ENCODE measurements around the gene RPS6KA5. TPM values are rescaled to one million over a fixed set of nuclear protein-coding genes. Genes with fewer than 3 reads are reported as not detected.

RPS6KA5 gene
- total RNA-seq, 1 experiment from 2014 or later = 11.0 TPM

- Histone ChIP-seq H3K27me3 (no peaks in the 10 kb centered on the region), H3K4me3 (no peak overlapping the region), H3K36me3 (no peaks in the 10 kb centered on the region), H3K27ac (no peak overlapping the region), H3K4me1 (no peaks in the 10 kb centered on the region), H3K9me3 (replicated peaks) (no peaks in the 10 kb centered on the region)
- DNase-seq = no peak
Measured at GRCh38 chr14:91084516-91084915, 24.1 kb upstream of the RPS6KA5 start.

- H3K27me3 ChIP-seq = no peaks in the 10 kb centered on the region
- DNase-seq = no peak
Measured at GRCh38 chr14:91082282-91082681, 21.8 kb upstream of the RPS6KA5 start.

GRCh38 chr14:91080071-91080470 lies 19.6 kb upstream of the RPS6KA5 start:
- Histone ChIP-seq H3K4me3 (no peak overlapping the region), H3K4me1 (no peaks in the 10 kb centered on the region), H3K36me3 (no peaks in the 10 kb centered on the region), H3K9me3 (replicated peaks) (no peaks in the 10 kb centered on the region), H3K27me3 (no peaks in the 10 kb centered on the region), H3K27ac (no peak overlapping the region)
- no peak for DNase-seq

More at GRCh38 chr14:91082282-91082681, 21.8 kb upstream of the RPS6KA5 start:
- H3K4me1 ChIP-seq = no peaks in the 10 kb centered on the region
- H3K4me3 ChIP-seq = no peak overlapping the region
- no peaks in the 10 kb centered on the region for H3K9me3 ChIP-seq (replicated peaks)
- no peak overlapping the region for H3K27ac ChIP-seq
- no peaks in the 10 kb centered on the region for H3K36me3 ChIP-seq

DNA sequence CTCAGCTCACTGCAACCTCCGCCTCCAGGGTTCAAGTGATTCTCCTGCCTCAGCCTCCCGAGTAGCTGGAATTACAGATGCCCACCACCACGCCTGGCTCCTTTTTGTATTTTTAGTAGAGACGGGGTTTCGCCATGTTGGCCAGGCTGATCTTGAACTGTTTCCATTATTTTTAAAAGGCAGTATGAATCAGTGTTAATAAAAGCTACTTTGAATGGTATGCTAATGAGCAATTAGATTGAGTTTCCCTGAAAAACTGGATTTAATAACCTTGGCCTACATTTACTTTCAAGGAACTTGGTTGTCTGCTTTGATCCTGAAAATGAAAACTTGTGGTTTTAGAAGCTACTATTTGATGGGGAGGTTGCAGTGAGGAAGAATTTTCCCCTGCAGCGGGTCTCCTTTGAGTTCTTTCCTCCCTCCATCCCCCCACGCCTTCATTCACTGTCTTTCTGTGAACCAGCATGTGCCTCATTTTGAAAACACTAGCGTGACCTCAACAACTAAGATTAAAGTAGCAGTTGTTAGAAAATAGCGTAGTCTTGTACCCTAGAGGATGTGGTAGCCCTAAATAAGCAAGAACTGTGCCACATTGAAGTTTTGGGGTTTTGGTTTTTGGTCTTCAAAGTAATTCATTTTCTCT lies 17.8 kb upstream of the RPS6KA5 start:
- Histone ChIP-seq H3K36me3 (no peaks in the 10 kb centered on the region), H3K4me3 (no peak overlapping the region), H3K4me1 (no peaks in the 10 kb centered on the region), H3K9me3 (replicated peaks) (no peaks in the 10 kb centered on the region), H3K27ac (no peak overlapping the region), H3K27me3 (no peaks in the 10 kb centered on the region)
- no peak for DNase-seq

DNA sequence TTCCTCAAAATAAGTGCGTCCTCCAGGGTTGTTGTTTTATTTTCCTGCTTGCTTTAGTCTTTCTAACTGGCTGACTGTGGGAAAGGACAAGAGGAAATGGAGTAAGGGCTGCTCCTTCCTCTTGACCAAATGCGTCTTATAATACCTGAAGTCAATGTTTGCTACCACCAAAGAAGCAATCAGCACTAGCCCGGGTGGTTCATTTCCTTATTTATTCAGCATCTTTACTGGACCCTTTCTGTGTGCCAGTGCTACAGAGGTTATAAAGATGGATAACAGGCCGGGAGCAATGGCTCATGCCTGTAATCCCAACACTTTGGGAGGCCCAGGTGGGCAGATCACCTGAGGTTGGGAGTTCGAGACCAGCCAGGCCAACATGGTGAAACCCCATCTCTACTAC lies 15.1 kb upstream of the RPS6KA5 start:
- DNase-seq = no peak
- Histone ChIP-seq H3K36me3 (no peaks in the 10 kb centered on the region), H3K27ac (no peak overlapping the region), H3K4me3 (no peak overlapping the region), H3K27me3 (no peaks in the 10 kb centered on the region), H3K4me1 (no peaks in the 10 kb centered on the region), H3K9me3 (replicated peaks) (no peaks in the 10 kb centered on the region)

DNA sequence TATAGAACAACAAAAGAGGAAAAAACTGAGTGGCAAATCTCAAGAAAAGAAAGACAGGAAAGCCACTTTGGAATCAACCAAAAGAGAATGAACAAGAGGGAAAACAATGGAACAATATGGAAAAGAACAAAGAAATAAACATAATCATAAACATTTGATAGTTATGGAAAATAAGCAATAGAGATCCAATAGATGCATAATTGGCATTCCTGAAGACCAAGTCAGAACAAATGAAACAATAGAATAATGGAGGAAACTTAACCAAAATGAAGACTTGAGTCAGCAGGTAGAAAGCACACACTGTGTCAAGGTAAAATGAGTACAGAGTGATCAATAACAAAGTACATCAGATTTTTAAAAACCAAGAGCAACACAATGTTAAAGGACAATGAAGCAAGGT lies 10.1 kb upstream of the RPS6KA5 start:
- no peaks in the 10 kb centered on the region for H3K36me3 ChIP-seq
- no peak for DNase-seq
- H3K27ac ChIP-seq = no peak overlapping the region
- H3K4me3 ChIP-seq = no peak overlapping the region
- 0 out of 2 replicates have a peak, but pooled peaks cover 3% of the 10 kb centered on the region for H3K9me3 ChIP-seq (replicated peaks)
- H3K27me3 ChIP-seq = no peaks in the 10 kb centered on the region
- no peaks in the 10 kb centered on the region for H3K4me1 ChIP-seq

DNA sequence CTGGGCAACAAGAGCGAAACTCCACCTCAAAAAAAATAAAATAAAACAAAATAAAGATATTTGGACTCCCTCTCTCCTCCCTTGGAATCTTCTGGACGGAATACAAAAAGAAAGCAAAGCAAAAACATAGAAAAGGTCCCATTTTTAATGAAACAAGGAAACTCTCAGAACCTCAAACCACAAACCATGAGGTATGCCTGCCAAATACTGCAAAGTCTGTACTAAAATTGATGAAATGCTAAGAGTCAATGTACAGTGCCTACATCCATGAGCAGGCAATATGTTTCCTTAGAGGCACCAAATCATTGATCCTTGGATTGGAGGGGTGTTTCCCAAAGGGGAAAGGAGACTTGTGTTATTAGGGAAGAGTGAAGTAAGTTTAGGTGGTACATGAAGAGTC lies 8.2 kb upstream of the RPS6KA5 start:
- no peaks in the 10 kb centered on the region for H3K27me3 ChIP-seq
- H3K27ac ChIP-seq = no peak overlapping the region
- 0 out of 2 replicates have a peak, but pooled peaks cover 3% of the 10 kb centered on the region for H3K9me3 ChIP-seq (replicated peaks)
- DNase-seq = no peak
- H3K36me3 ChIP-seq = no peaks in the 10 kb centered on the region
- H3K4me3 ChIP-seq = no peak overlapping the region
- no peaks in the 10 kb centered on the region for H3K4me1 ChIP-seq

GRCh38 chr14:91067186-91067585 lies 6.7 kb upstream of the RPS6KA5 start:
- Histone ChIP-seq H3K9me3 (replicated peaks) (0 out of 2 replicates have a peak, but pooled peaks cover 3% of the 10 kb centered on the region), H3K27me3 (no peaks in the 10 kb centered on the region), H3K4me1 (no peaks in the 10 kb centered on the region), H3K36me3 (no peaks in the 10 kb centered on the region), H3K4me3 (no peak overlapping the region), H3K27ac (no peak overlapping the region)
- no peak for DNase-seq

GRCh38 chr14:91065266-91065665 lies 4.8 kb upstream of the RPS6KA5 start:
- DNase-seq = no peak
- no peak overlapping the region for H3K4me3 ChIP-seq
- no peak overlapping the region for H3K27ac ChIP-seq
- 0 out of 2 replicates have a peak, but pooled peaks cover 1% of the 10 kb centered on the region for H3K9me3 ChIP-seq (replicated peaks)
- H3K4me1 ChIP-seq = no peaks in the 10 kb centered on the region
- no peaks in the 10 kb centered on the region for H3K27me3 ChIP-seq
- H3K36me3 ChIP-seq = no peaks in the 10 kb centered on the region

- Histone ChIP-seq H3K9me3 (replicated peaks) (no peaks in the 10 kb centered on the region), H3K27me3 (no peaks in the 10 kb centered on the region), H3K27ac (no peak overlapping the region), H3K4me1 (peaks cover 8% of the 10 kb centered on the region), H3K36me3 (no peaks in the 10 kb centered on the region), H3K4me3 (no peak overlapping the region)
- peak in 1 of 2 experiments; percentile 15 for DNase-seq
Measured at GRCh38 chr14:91063119-91063518, 2.7 kb upstream of the RPS6KA5 start.

GRCh38 chr14:91062600-91062999 lies 2.2 kb upstream of the RPS6KA5 start:
- Histone ChIP-seq H3K4me3 (no peak overlapping the region), H3K27me3 (no peaks in the 10 kb centered on the region), H3K27ac (no peak overlapping the region), H3K9me3 (replicated peaks) (no peaks in the 10 kb centered on the region), H3K36me3 (no peaks in the 10 kb centered on the region), H3K4me1 (peaks cover 9% of the 10 kb centered on the region)
- no peak for DNase-seq

- Histone ChIP-seq H3K4me1 (peaks cover 9% of the 10 kb centered on the region), H3K4me3 (peak overlapping the region; percentile 57), H3K36me3 (no peaks in the 10 kb centered on the region), H3K9me3 (replicated peaks) (no peaks in the 10 kb centered on the region), H3K27me3 (no peaks in the 10 kb centered on the region), H3K27ac (peak overlapping the region; percentile 5; the same call in 1 of the 2 replicates)
- DNase-seq = peak in 1 of 2 experiments; percentile 20
Measured at GRCh38 chr14:91061056-91061887, 831 bp upstream of the RPS6KA5 start.

- peaks cover 9% of the 10 kb centered on the region for H3K4me1 ChIP-seq
- no peaks in the 10 kb centered on the region for H3K9me3 ChIP-seq (replicated peaks)
- H3K27me3 ChIP-seq = no peaks in the 10 kb centered on the region
- peak overlapping the region; percentile 76 for H3K27ac ChIP-seq
- H3K4me3 ChIP-seq = peak overlapping the region; percentile 89
- DNase-seq = peak; percentile 17 to 50
- H3K36me3 ChIP-seq = no peaks in the 10 kb centered on the region
Measured at GRCh38 chr14:91059576-91060350, 678 bp downstream of the RPS6KA5 start.

DNA sequence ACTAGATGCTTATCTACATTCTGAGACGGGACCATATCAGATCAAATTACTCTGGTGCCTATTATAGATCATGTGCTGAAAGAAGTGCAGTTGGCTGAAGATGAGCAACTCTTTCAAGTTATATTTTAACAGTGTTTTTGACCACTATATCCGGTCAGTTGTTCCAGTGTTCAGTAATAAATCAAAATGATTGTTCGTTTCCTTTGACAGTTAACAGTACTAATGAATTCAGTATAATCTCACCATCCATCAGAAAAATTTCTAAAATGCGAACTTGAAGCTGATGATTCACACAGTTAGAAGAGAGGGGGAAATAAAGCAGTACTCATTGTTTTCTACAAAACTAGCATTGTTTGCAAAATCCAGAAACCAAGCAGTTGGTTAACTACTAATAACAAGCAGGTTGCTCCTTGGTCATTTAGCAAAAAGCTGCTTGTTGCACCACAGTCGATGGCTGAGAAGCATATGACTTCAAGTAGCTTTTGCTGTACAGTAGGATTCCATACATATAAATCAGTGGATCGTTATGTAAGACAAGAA lies 2.3 kb downstream of the RPS6KA5 start:
- peak in 1 of 2 experiments; percentile 39 for DNase-seq
- Histone ChIP-seq H3K27me3 (no peaks in the 10 kb centered on the region), H3K9me3 (replicated peaks) (no peaks in the 10 kb centered on the region), H3K27ac (no peak overlapping the region), H3K4me3 (no peak overlapping the region), H3K4me1 (peaks cover 9% of the 10 kb centered on the region), H3K36me3 (no peaks in the 10 kb centered on the region)
